A549 (cell line): ENCODE measurements around the gene OCRL. TPM values are rescaled to one million over a fixed set of nuclear protein-coding genes. Genes with fewer than 3 reads are reported as not detected.

Experiments
- ATAC-seq, 2 experiments: fragments of 200-7000 bp in 1 of 2; fragments of >200 bp in 1 of 2; cut with Nextera tagmentation in 1 of 2; cut with Tn5 transposase in 1 of 2; 3 replicates each; pipeline versions ENCODE4 v1.8.0 to v1.9.1; 2018 to 2020; ENCODE audit warnings: mild to moderate bottlenecking in 1 of 2, moderate library complexity in 1 of 2
- CTCF ChIA-PET: fragments of 300-600 bp; sonication (Branson Sonifier 250); formaldehyde crosslinking; extraction: SDS; loops from one replicate; lab custom pipeline; 2021; ENCODE audit warnings: antibody characterized with exemption, inconsistent platforms; lab: Yijun Ruan, JAX
- POLR2A ChIA-PET: fragments of 350-600 bp; formaldehyde crosslinking; extraction: SDS; loops from one replicate; lab custom pipeline; 2021; ENCODE audit warnings: antibody characterized with exemption, inconsistent platforms; lab: Yijun Ruan, JAX
- DNase-seq, 2 experiments: peaks; one replicate each; pipeline versions ENCODE4 v3.0.0 to v3.0.0-alpha.2; 2011 to 2016; ENCODE audit warnings: low read depth in 1 of 2, low spot score in 1 of 2
- FAIRE-seq: peaks from 2 replicates; lab custom pipeline; 2011; peaks lifted over from hg19 to GRCh38; lab: Jason Lieb, UNC
- H3K27ac ChIP-seq, 2 experiments: fragments of >200 bp; sonication (Bioruptor Twin); formaldehyde crosslinking; 3 replicates each; pipeline ENCODE4 v1.5.1; 2016 to 2017
- H3K4me1 ChIP-seq: fragments of >200 bp; sonication (Bioruptor Twin); formaldehyde crosslinking; 3 replicates; pipeline ENCODE4 v1.6.1; 2016
- H3K4me2 ChIP-seq: fragments of >200 bp; sonication (Bioruptor Twin); formaldehyde crosslinking; 3 replicates; pipeline ENCODE4 v1.6.1; 2016
- H3K4me3 ChIP-seq: fragments of >200 bp; sonication (Bioruptor Twin); formaldehyde crosslinking; 3 replicates; pipeline ENCODE4 v1.5.1; 2016
- H3K9me3 ChIP-seq: fragments of >200 bp; sonication (Bioruptor Twin); formaldehyde crosslinking; 3 replicates; pipeline ENCODE4 v1.6.1; 2016
- CEBPB ChIP-seq, 2 experiments: fragments of >200 bp in 1 of 2; sonication (Bioruptor Twin) in 1 of 2; formaldehyde crosslinking in 1 of 2; IDR thresholded peaks; 2 replicates each; pipeline ENCODE4 v1.6.1; 2012 to 2016
- CHD2 ChIP-seq: fragments of 150-350 bp; IDR thresholded peaks from 2 replicates; pipeline ENCODE4 v1.6.1; 2014; ENCODE audit warnings: low read length; ENCODE audit not compliant: partially characterized antibody
- CHD4 ChIP-seq: fragments of 200-600 bp; sonication (generic); IDR thresholded peaks from 2 replicates; pipeline ENCODE4 v1.6.1; 2016; ENCODE audit warnings: antibody characterized with exemption, mild to moderate bottlenecking, borderline replicate concordance
- EHMT2 ChIP-seq: fragments of 200-600 bp; sonication (generic); IDR thresholded peaks from 2 replicates; pipeline ENCODE4 v1.6.1; 2016; ENCODE audit warnings: antibody characterized with exemption, low read depth, mild to moderate bottlenecking, moderate library complexity
- EP300 ChIP-seq, 2 experiments: fragments of >200 bp; sonication (Bioruptor Twin); formaldehyde crosslinking; IDR thresholded peaks; 2 replicates in 1 of 2; 3 replicates in 1 of 2; pipeline ENCODE4 v1.6.1; 2016 to 2017
- ESRRA ChIP-seq: fragments of 150-350 bp; IDR thresholded peaks from 2 replicates; pipeline ENCODE4 v1.6.1; 2014; ENCODE audit warnings: mild to moderate bottlenecking, low read length, borderline replicate concordance
- FOSB ChIP-seq: fragments of 250-450 bp; sonication (Bioruptor Pico); IDR thresholded peaks from 2 replicates; pipeline ENCODE4 v1.5.0; 2020; ENCODE audit warnings: mild to moderate bottlenecking, moderate library complexity
- FOSL2 ChIP-seq, 2 experiments: fragments of 450-650 bp in 1 of 2; fragments of >200 bp in 1 of 2; sonication (Bioruptor Twin) in 1 of 2; formaldehyde crosslinking; IDR thresholded peaks; 2 replicates each; pipeline versions ENCODE4 v1.5.0 to v1.6.1; 2016 to 2020; ENCODE audit warnings: mild to moderate bottlenecking in 1 of 2, moderate library complexity in 1 of 2
- HDAC2 ChIP-seq: fragments of 200-600 bp; sonication (generic); IDR thresholded peaks from 2 replicates; pipeline ENCODE4 v1.6.1; 2016
- HEYL ChIP-seq: fragments of 250-450 bp; sonication (Bioruptor Pico); IDR thresholded peaks from 2 replicates; pipeline ENCODE4 v1.8.0; 2021; ENCODE audit warnings: mild to moderate bottlenecking, moderate library complexity
- HOXB5 ChIP-seq: fragments of 250-450 bp; sonication (Bioruptor Pico); IDR thresholded peaks from 2 replicates; pipeline ENCODE4 v1.5.0; 2020; ENCODE audit warnings: mild to moderate bottlenecking, moderate library complexity
- JUNB ChIP-seq: fragments of >200 bp; sonication (Bioruptor Twin); formaldehyde crosslinking; IDR thresholded peaks from 2 replicates; pipeline ENCODE4 v1.6.1; 2016
- KDM1A ChIP-seq: fragments of 200-600 bp; sonication (generic); IDR thresholded peaks from 2 replicates; pipeline ENCODE4 v1.6.1; 2016; ENCODE audit warnings: low read depth, mild to moderate bottlenecking
- MAFK ChIP-seq: fragments of 450-650 bp; IDR thresholded peaks from 2 replicates; pipeline ENCODE4 v1.6.1; 2014; ENCODE audit not compliant: partially characterized antibody
- MAX ChIP-seq: IDR thresholded peaks from 2 replicates; pipeline ENCODE4 v1.6.1; 2012
- MAZ ChIP-seq: fragments of 150-350 bp; IDR thresholded peaks from 2 replicates; pipeline ENCODE4 v1.6.1; 2014; ENCODE audit warnings: antibody characterized with exemption, low read depth, low read length, borderline replicate concordance
- NPAS2 ChIP-seq: fragments of 250-450 bp; sonication (Bioruptor Pico); IDR thresholded peaks from 2 replicates; pipeline ENCODE4 v1.8.0; 2022; ENCODE audit warnings: mild to moderate bottlenecking, moderate library complexity, borderline replicate concordance
- PHF8 ChIP-seq: fragments of 200-600 bp; sonication (generic); IDR thresholded peaks from 2 replicates; pipeline ENCODE4 v1.6.1; 2016; ENCODE audit warnings: low read depth, mild to moderate bottlenecking, antibody characterized with exemption, moderate library complexity, borderline replicate concordance
- REST ChIP-seq: fragments of 200-600 bp; sonication (generic); IDR thresholded peaks from 2 replicates; pipeline ENCODE4 v1.6.1; 2016; ENCODE audit warnings: antibody characterized with exemption, mild to moderate bottlenecking, moderate library complexity
- TFCP2L1 ChIP-seq: fragments of 250-450 bp; sonication (Bioruptor Pico); IDR thresholded peaks from 2 replicates; pipeline ENCODE4 v1.5.0; 2021; ENCODE audit warnings: mild to moderate bottlenecking
- ZNF302 ChIP-seq: fragments of 250-450 bp; sonication (Bioruptor Pico); IDR thresholded peaks from 2 replicates; pipeline ENCODE4 v1.9.0; 2021; ENCODE audit warnings: inconsistent platforms, mild to moderate bottlenecking, moderate library complexity
- WGBS: methylation state at CpG from one replicate; pipeline ENCODE4 v1.1.6; 2017; ENCODE audit errors: missing lambda C conversion rate; 5-methylcytosine and 5-hydroxymethylcytosine counted together
- polyA plus RNA-seq, 4 experiments: library from polyadenylated mRNA; depleted of rRNA in 3 of 4; stranded (reverse); fragments of >200 nt; fragmentation: RNase III in 1 of 4; extraction: RNeasy Plus Mini Kit Qiagen cat#74134 plus additional on column Dnase treatment in 1 of 4; gene quantifications; 2 replicates in 3 of 4; 3 replicates in 1 of 4; pipeline ENCODE4 v1.2.3, GENCODE V29; 2011 to 2017
- TF ChIP-seq, protein P1 (sequence below): IDR thresholded peaks from 2 replicates; pipeline ENCODE4 v1.6.1; 2012; ENCODE audit warnings: low read depth, borderline replicate concordance

OCRL gene
- polyA plus RNA-seq, 2 of the 4 experiments (the other 2 are of a cell fraction): 22.4 to 49.0 TPM

DNA sequence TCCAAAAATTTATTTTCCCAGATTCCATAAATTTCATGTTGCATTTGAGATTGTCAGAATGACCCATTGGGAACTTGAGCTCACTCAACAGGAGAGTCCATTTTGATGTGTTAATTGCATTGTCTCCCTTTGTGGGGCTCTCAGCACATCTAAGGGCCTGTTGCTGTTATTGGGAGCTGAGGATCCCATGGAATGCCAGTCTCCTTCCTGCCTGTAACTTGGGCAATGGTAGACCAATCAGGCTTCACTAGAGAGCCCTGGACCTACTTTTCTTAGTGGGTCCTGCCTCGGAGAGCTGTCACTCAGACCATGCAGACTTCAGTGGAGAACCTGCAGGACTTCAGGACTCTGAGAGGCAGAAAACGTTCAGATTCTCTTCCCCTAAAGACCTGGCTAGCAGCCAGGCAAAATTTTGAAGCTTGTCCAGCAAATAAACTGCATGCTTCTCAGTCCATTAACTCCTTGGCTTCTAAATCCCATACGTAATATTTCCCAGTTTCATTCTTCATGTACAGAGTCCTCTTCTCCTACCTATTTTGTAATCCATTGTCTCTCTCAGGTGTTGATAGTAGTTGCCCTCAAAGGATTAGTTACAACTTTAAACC is 25.1 kb downstream of the OCRL start:
- 70% methylated on average over 3 of the region's 3 CpGs for WGBS
- no peak overlapping the region for H3K4me3 ChIP-seq
- H3K9me3 ChIP-seq: no peaks in the 10 kb centered on the region
- DNase-seq: no peak
- TF ChIP-seq HEYL (no peak), EP300 (IDR thresholded peaks at IDR 0.05) (no peak), REST (no peak)
- H3K4me2 ChIP-seq: no peak overlapping the region
- CTCF ChIA-PET: no interaction called here
- POLR2A ChIA-PET: no interaction called here
- no peaks in the 10 kb centered on the region for H3K4me1 ChIP-seq
- ATAC-seq: no peak
- H3K27ac ChIP-seq: no peak overlapping the region
- no peak for FAIRE-seq

- WGBS: 41% methylated on average over 1 of the region's 1 CpG
- no peak overlapping the region for H3K4me3 ChIP-seq
- no peaks in the 10 kb centered on the region for H3K9me3 ChIP-seq
- ChIA-PET CTCF (no interaction called here), POLR2A (no interaction called here)
- no peak overlapping the region for H3K4me2 ChIP-seq
- DNase-seq (no peak), FAIRE-seq (no peak), ATAC-seq (no peak)
- TF ChIP-seq CEBPB (IDR thresholded peaks at IDR 0.05) (no peak), MAFK (no peak), EHMT2 (no peak), JUNB (no peak), MAX (no peak), FOSB (CRISPR knock-in tag) (no peak), ZNF302 (CRISPR knock-in tag) (no peak), NPAS2 (CRISPR knock-in tag) (no peak), PHF8 (no peak), KDM1A (no peak), HDAC2 (no peak), CHD4 (no peak), CHD2 (no peak), HOXB5 (CRISPR knock-in tag) (no peak), ESRRA (no peak), TFCP2L1 (no peak), REST (no peak), MAZ (no peak), FOSL2 (IDR thresholded peaks at IDR 0.05) (no peak), FOSL2 (CRISPR knock-in tag; IDR thresholded peaks at IDR 0.05) (no peak)
- TF ChIP-seq, protein P1, sequence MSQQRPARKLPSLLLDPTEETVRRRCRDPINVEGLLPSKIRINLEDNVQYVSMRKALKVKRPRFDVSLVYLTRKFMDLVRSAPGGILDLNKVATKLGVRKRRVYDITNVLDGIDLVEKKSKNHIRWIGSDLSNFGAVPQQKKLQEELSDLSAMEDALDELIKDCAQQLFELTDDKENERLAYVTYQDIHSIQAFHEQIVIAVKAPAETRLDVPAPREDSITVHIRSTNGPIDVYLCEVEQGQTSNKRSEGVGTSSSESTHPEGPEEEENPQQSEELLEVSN: no peak
- no peaks in the 10 kb centered on the region for H3K4me1 ChIP-seq
- no peak overlapping the region for H3K27ac ChIP-seq
Measured at GRCh38 chrX:129566073-129566472, 26.0 kb downstream of the OCRL start.
